Neuronal stem cell (in vitro differentiated cells): ENCODE measurements around the gene DLG2.

Experiments
- DNase-seq: peaks from one replicate; pipeline ENCODE4 v3.0.0-alpha.2; 2013; ENCODE audit warnings: low spot score
- H2AFZ ChIP-seq: one replicate; pipeline ENCODE4 v1.6.1; 2013; ENCODE audit warnings: mild to moderate bottlenecking, low read length, inconsistent platforms
- H2AK5ac ChIP-seq: 2 replicates; pipeline ENCODE4 v1.6.1; 2013; ENCODE audit warnings: low read depth, mild to moderate bottlenecking, inconsistent platforms, low read length, moderate library complexity, mixed read lengths
- H2BK120ac ChIP-seq: 2 replicates; pipeline ENCODE4 v1.6.1; 2013; ENCODE audit warnings: low read depth, mild to moderate bottlenecking, inconsistent platforms, low read length, moderate library complexity, mixed read lengths
- H2BK12ac ChIP-seq: one replicate; pipeline ENCODE4 v1.6.1; 2013; ENCODE audit warnings: low read length, inconsistent platforms
- H2BK15ac ChIP-seq: 2 replicates; pipeline ENCODE4 v1.6.1; 2013; ENCODE audit warnings: mild to moderate bottlenecking, low read length, inconsistent platforms, mixed read lengths
- H2BK5ac ChIP-seq: one replicate; pipeline ENCODE4 v1.6.1; 2013; ENCODE audit warnings: inconsistent platforms, mild to moderate bottlenecking, low read length, moderate library complexity
- H3K14ac ChIP-seq: one replicate; pipeline ENCODE4 v1.6.1; 2013; ENCODE audit warnings: low read length, inconsistent platforms
- H3K18ac ChIP-seq: 2 replicates; pipeline ENCODE4 v1.6.1; 2013; ENCODE audit warnings: low read length, inconsistent platforms
- H3K23ac ChIP-seq: 2 replicates; pipeline ENCODE4 v1.6.1; 2013; ENCODE audit warnings: low read depth, mild to moderate bottlenecking, mixed read lengths, low read length, inconsistent platforms; ENCODE audit not compliant: poor library complexity
- H3K27ac ChIP-seq: replicated peaks from 3 replicates; pipeline ENCODE4 v1.5.1; 2013; ENCODE audit warnings: low read length, inconsistent platforms
- H3K27me3 ChIP-seq, 3 experiments: 2 replicates each; pipeline ENCODE4 v1.6.1; 2013; ENCODE audit warnings: low read length in 3 of 3, mild to moderate bottlenecking in 2 of 3, inconsistent platforms in 1 of 3, low read depth in 1 of 3, mixed read lengths in 1 of 3, moderate library complexity in 1 of 3; ENCODE audit not compliant: control insufficient read depth in 3 of 3, insufficient read depth in 3 of 3
- H3K36me3 ChIP-seq, 2 donors: replicated peaks in 1 of 2; 2 replicates each; pipeline ENCODE4 v1.6.1; 2013; ENCODE audit warnings: low read length in 2 of 2; ENCODE audit not compliant: control insufficient read depth in 2 of 2, insufficient read depth in 2 of 2
- H3K4ac ChIP-seq: 2 replicates; pipeline ENCODE4 v1.6.1; 2013; ENCODE audit warnings: inconsistent platforms, mild to moderate bottlenecking, low read length, moderate library complexity
- H3K4me1 ChIP-seq, 2 donors: 1 replicate in 1 of 2; 2 replicates in 1 of 2; pipeline ENCODE4 v1.6.1; 2013; ENCODE audit warnings: low read length in 2 of 2, low read depth in 1 of 2; ENCODE audit not compliant: control insufficient read depth in 2 of 2, insufficient read depth in 1 of 2
- H3K4me2 ChIP-seq: one replicate; pipeline ENCODE4 v1.6.1; 2013; ENCODE audit warnings: mild to moderate bottlenecking, low read length, inconsistent platforms; ENCODE audit not compliant: insufficient read depth, poor library complexity, severe bottlenecking
- H3K4me3 ChIP-seq, 2 donors: 2 replicates each; pipeline ENCODE4 v1.5.1; 2013; ENCODE audit warnings: low read length in 2 of 2, mild to moderate bottlenecking in 2 of 2, inconsistent platforms in 1 of 2, moderate library complexity in 1 of 2
- H3K79me1 ChIP-seq: one replicate; pipeline ENCODE4 v1.6.1; 2013; ENCODE audit warnings: low read depth, mild to moderate bottlenecking, inconsistent platforms, low read length, moderate library complexity
- H3K9ac ChIP-seq: one replicate; pipeline ENCODE4 v1.6.1; 2013; ENCODE audit warnings: mild to moderate bottlenecking, low read depth, low read length, inconsistent platforms; ENCODE audit not compliant: poor library complexity
- H3K9me3 ChIP-seq, 2 donors: replicated peaks in 1 of 2; 2 replicates each; pipeline versions ENCODE3 to v1.6.1; 2013; ENCODE audit warnings: low read length in 2 of 2, mild to moderate bottlenecking in 2 of 2, inconsistent platforms in 1 of 2, low read depth in 1 of 2, mixed read lengths in 1 of 2, moderate library complexity in 1 of 2; ENCODE audit not compliant: control insufficient read depth in 2 of 2, insufficient read depth in 1 of 2
- H4K8ac ChIP-seq: one replicate; pipeline ENCODE4 v1.6.1; 2013; ENCODE audit warnings: low read depth, mild to moderate bottlenecking, inconsistent platforms, low read length, moderate library complexity
- H4K91ac ChIP-seq: one replicate; pipeline ENCODE4 v1.6.1; 2013; ENCODE audit warnings: low read length, low read depth, mild to moderate bottlenecking, inconsistent platforms; ENCODE audit not compliant: poor library complexity
- WGBS, 2 donors: extraction: QIAGEN DNeasy Blood & Tissue Kit; methylation state at CpG; one replicate each; pipeline ENCODE4 v1.1.7; 2013; ENCODE audit warnings: missing lambda C conversion rate in 2 of 2, mixed read lengths in 1 of 2; ENCODE audit not compliant: insufficient read length in 2 of 2, insufficient replicate concordance in 1 of 2; ENCODE audit errors: extremely low coverage in 2 of 2; 5-methylcytosine and 5-hydroxymethylcytosine counted together

The DLG2 gene

DNA sequence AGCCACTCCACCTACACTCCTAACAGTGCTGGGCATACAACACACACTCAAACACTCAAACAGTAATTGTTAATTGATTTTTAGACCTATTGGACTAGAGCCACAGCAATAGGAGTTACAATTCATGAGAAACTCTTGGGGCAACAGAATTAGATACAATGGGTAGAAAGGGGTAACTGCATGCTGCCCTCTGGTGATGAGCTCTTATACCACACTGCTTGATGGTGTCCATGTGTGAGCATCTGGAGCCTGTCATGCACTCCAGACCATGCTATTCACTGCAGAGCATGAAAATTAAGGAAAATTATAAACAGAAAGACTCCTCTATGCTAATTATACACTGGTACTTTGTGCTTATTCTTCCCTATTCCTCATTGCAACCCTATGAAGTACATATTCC lies 1365.4 kb downstream of the DLG2 start:
- no peaks in the 10 kb centered on the region for H3K9me3 ChIP-seq
- H3K27ac ChIP-seq = no peak overlapping the region
- H3K18ac ChIP-seq = no peak overlapping the region
- H3K4ac ChIP-seq = no peak overlapping the region
- H2AK5ac ChIP-seq = no peak overlapping the region
- H3K79me1 ChIP-seq = no peaks in the 10 kb centered on the region
- no peak overlapping the region for H2BK12ac ChIP-seq
- H3K4me2 ChIP-seq = no peak overlapping the region
- H3K4me1 ChIP-seq = no peaks in the 10 kb centered on the region
- H2BK5ac ChIP-seq = no peak overlapping the region
- no peak overlapping the region for H4K91ac ChIP-seq
- no peak overlapping the region for H3K4me3 ChIP-seq
- no peak overlapping the region for H3K9ac ChIP-seq
- H3K36me3 ChIP-seq = no peaks in the 10 kb centered on the region
- H3K27me3 ChIP-seq = no peaks in the 10 kb centered on the region
- H2BK15ac ChIP-seq = no peak overlapping the region
- no peak overlapping the region for H3K23ac ChIP-seq
- no peak overlapping the region for H2BK120ac ChIP-seq
- no peak for DNase-seq
- no peak overlapping the region for H2AFZ ChIP-seq
- H4K8ac ChIP-seq = no peak overlapping the region
- no peak overlapping the region for H3K14ac ChIP-seq

- H2AFZ ChIP-seq = no peak overlapping the region
- H2BK15ac ChIP-seq = no peak overlapping the region
- no peak overlapping the region for H3K14ac ChIP-seq
- no peak for DNase-seq
- no peak overlapping the region for H2AK5ac ChIP-seq
- H3K36me3 ChIP-seq = no peaks in the 10 kb centered on the region
- H3K9me3 ChIP-seq = no peaks in the 10 kb centered on the region
- H3K79me1 ChIP-seq = no peaks in the 10 kb centered on the region
- no peak overlapping the region for H4K91ac ChIP-seq
- no peak overlapping the region for H3K9ac ChIP-seq
- H2BK5ac ChIP-seq = no peak overlapping the region
- H3K4me3 ChIP-seq = no peak overlapping the region
- H2BK120ac ChIP-seq = no peak overlapping the region
- H3K18ac ChIP-seq = no peak overlapping the region
- no peaks in the 10 kb centered on the region for H3K27me3 ChIP-seq
- no peak overlapping the region for H3K4me2 ChIP-seq
- no peak overlapping the region for H3K27ac ChIP-seq
- no CpG with 5 or more reads among the region's 1 CpG for WGBS, 2 donors
- no peak overlapping the region for H3K4ac ChIP-seq
- no peaks in the 10 kb centered on the region for H3K4me1 ChIP-seq
- H2BK12ac ChIP-seq = no peak overlapping the region
- no peak overlapping the region for H3K23ac ChIP-seq
- no peak overlapping the region for H4K8ac ChIP-seq
These were observed 1366.3 kb downstream of the DLG2 start for GRCh38 chr11:84260862-84261261.

GRCh38 chr11:84256618-84257017 lies 1370.5 kb downstream of the DLG2 start:
- Histone ChIP-seq H3K4ac (no peak overlapping the region), H3K14ac (no peak overlapping the region), H2BK15ac (no peak overlapping the region), H3K79me1 (no peaks in the 10 kb centered on the region), H2BK5ac (no peak overlapping the region), H3K4me3 (no peak overlapping the region), H3K27me3 (no peaks in the 10 kb centered on the region), H3K4me2 (no peak overlapping the region), H2AK5ac (no peak overlapping the region), H3K9ac (no peak overlapping the region), H4K8ac (no peak overlapping the region), H2AFZ (no peak overlapping the region), H3K4me1 (no peaks in the 10 kb centered on the region), H3K27ac (no peak overlapping the region), H3K23ac (no peak overlapping the region), H3K36me3 (no peaks in the 10 kb centered on the region), H4K91ac (no peak overlapping the region), H3K18ac (no peak overlapping the region), H3K9me3 (no peaks in the 10 kb centered on the region), H2BK12ac (no peak overlapping the region), H2BK120ac (no peak overlapping the region)
- WGBS, 2 donors = no CpG with 5 or more reads among the region's 1 CpG
- DNase-seq = no peak

DNA sequence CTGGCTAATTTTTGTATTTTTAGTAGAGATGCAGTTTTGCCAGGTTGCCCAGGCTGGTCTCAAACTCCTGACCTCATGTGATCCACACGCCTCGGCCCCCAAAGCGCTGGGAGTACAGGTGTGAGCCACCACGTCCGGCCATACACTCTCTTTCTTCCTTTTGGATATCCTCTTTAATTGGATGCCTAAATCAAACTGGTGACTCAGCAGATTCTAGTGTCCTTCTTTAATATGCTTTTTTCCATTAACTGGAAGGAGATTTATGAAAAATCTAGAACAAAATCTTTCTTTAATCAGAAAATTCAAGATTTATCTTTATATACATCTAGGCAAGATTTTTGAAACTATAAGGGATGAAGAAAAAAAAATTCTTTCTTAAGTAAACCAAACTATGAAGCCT lies 1371.7 kb downstream of the DLG2 start:
- Histone ChIP-seq H4K8ac (no peak overlapping the region), H3K23ac (no peak overlapping the region), H2BK15ac (no peak overlapping the region), H3K18ac (no peak overlapping the region), H3K27me3 (no peaks in the 10 kb centered on the region), H3K36me3 (no peaks in the 10 kb centered on the region), H3K4me2 (no peak overlapping the region), H2BK12ac (no peak overlapping the region), H4K91ac (no peak overlapping the region), H3K79me1 (no peaks in the 10 kb centered on the region), H2BK120ac (no peak overlapping the region), H2BK5ac (no peak overlapping the region), H3K4ac (no peak overlapping the region), H3K14ac (no peak overlapping the region), H3K9ac (no peak overlapping the region), H2AFZ (no peak overlapping the region), H3K4me3 (no peak overlapping the region), H3K4me1 (no peaks in the 10 kb centered on the region), H3K27ac (no peak overlapping the region), H2AK5ac (no peak overlapping the region), H3K9me3 (no peaks in the 10 kb centered on the region)
- no peak for DNase-seq
- no CpG with 5 or more reads among the region's 5 CpGs for WGBS, 2 donors
